SK-N-SH (cell line): ENCODE data around the gene ABCA10. TPM values are rescaled to one million over a fixed set of nuclear protein-coding genes. Genes with fewer than 3 reads are reported as not detected.

ENCODE experiments used
- CTCF ChIA-PET: fragments of 300-600, 350-600 bp; formaldehyde crosslinking; extraction: SDS; loops from one replicate; lab custom pipeline; 2021; lab: Yijun Ruan, JAX
- POLR2A ChIA-PET: fragments of 350-600 bp; sonication (Branson Sonifier 250); formaldehyde crosslinking; extraction: SDS; loops from one replicate; lab custom pipeline; 2020; ENCODE audit warnings: antibody characterized with exemption, inconsistent platforms; lab: Yijun Ruan, JAX
- DNase-seq: peaks from one replicate; pipeline ENCODE4 v3.0.0; 2012
- H2AFZ ChIP-seq: fragments of 200-600 bp; sonication (generic); 2 replicates; pipeline ENCODE4 v1.8.1; 2016; ENCODE audit warnings: antibody characterized with exemption, mild to moderate bottlenecking, low read depth
- H3F3A ChIP-seq: fragments of 200-600 bp; sonication (generic); replicated peaks from 2 replicates; pipeline ENCODE3; 2016; ENCODE audit warnings: antibody characterized with exemption, mild to moderate bottlenecking; ENCODE audit not compliant: insufficient read depth
- H3K27ac ChIP-seq, 2 experiments: fragments of 200-500 bp in 1 of 2; fragments of 200-600 bp in 1 of 2; sonication (Bioruptor generic) in 1 of 2; sonication (generic), shearing (Covaris generic) in 1 of 2; 2 replicates each; pipeline versions ENCODE4 v1.5.1 to v1.6.1; 2014 to 2016; ENCODE audit warnings: low read depth in 2 of 2, inconsistent platforms in 1 of 2, low read length in 1 of 2, mild to moderate bottlenecking in 1 of 2, mixed read lengths in 1 of 2
- H3K27me3 ChIP-seq: fragments of 200-600 bp; sonication (generic), shearing (Covaris generic); 2 replicates; pipeline ENCODE4 v1.6.1; 2016; ENCODE audit warnings: mixed run types; ENCODE audit not compliant: insufficient read depth
- H3K36me3 ChIP-seq, 2 experiments: fragments of 200-500 bp in 1 of 2; fragments of 200-600 bp in 1 of 2; sonication (Bioruptor generic) in 1 of 2; sonication (generic) in 1 of 2; replicated peaks in 1 of 2; 2 replicates each; pipeline versions ENCODE3 to v1.5.1; 2014 to 2016; ENCODE audit warnings: low read length in 1 of 2, mild to moderate bottlenecking in 1 of 2; ENCODE audit not compliant: insufficient read depth in 2 of 2, control insufficient read depth in 1 of 2
- H3K4me1 ChIP-seq, 2 experiments: fragments of 200-500 bp in 1 of 2; fragments of 200-600 bp in 1 of 2; sonication (Bioruptor generic) in 1 of 2; sonication (generic), shearing (Covaris generic) in 1 of 2; 2 replicates each; pipeline versions ENCODE4 v1.5.1 to v1.6.1; 2014 to 2016; ENCODE audit warnings: low read depth in 1 of 2, low read length in 1 of 2, mixed run types in 1 of 2; ENCODE audit not compliant: insufficient read depth in 2 of 2, control insufficient read depth in 1 of 2
- H3K4me2 ChIP-seq: fragments of 200-600 bp; sonication (generic), shearing (Covaris generic); 2 replicates; pipeline ENCODE4 v1.6.1; 2017; ENCODE audit warnings: mixed run types
- H3K4me3 ChIP-seq, 2 experiments: fragments of 200-500 bp in 1 of 2; fragments of 200-600 bp in 1 of 2; sonication (Bioruptor generic) in 1 of 2; sonication (generic), shearing (Covaris generic) in 1 of 2; 2 replicates each; pipeline versions ENCODE4 v1.5.1 to v1.8.1; 2014 to 2016; ENCODE audit warnings: low read depth in 2 of 2, inconsistent platforms in 1 of 2, low read length in 1 of 2, mild to moderate bottlenecking in 1 of 2, mixed read lengths in 1 of 2, moderate library complexity in 1 of 2
- H3K79me2 ChIP-seq: fragments of 200-600 bp; sonication (generic); 2 replicates; pipeline ENCODE4 v1.8.1; 2017; ENCODE audit warnings: mild to moderate bottlenecking; ENCODE audit not compliant: insufficient read depth
- H3K9ac ChIP-seq: fragments of 200-600 bp; sonication (generic); 2 replicates; pipeline ENCODE4 v1.6.1; 2017; ENCODE audit warnings: mixed run types
- H3K9me2 ChIP-seq: fragments of 200-600 bp; sonication (generic); 2 replicates; pipeline ENCODE4 v1.6.1; 2017; ENCODE audit warnings: mixed run types
- H3K9me3 ChIP-seq: fragments of 200-600 bp; sonication (generic); 2 replicates; pipeline ENCODE4 v1.6.1; 2017; ENCODE audit warnings: mixed run types, mild to moderate bottlenecking, moderate library complexity
- H4K20me1 ChIP-seq: fragments of 200-600 bp; sonication (generic); 2 replicates; pipeline ENCODE4 v1.6.1; 2017; ENCODE audit warnings: mild to moderate bottlenecking, mixed run types; ENCODE audit not compliant: insufficient read depth
- CHD2 ChIP-seq: fragments of 150-350 bp; IDR thresholded peaks from 2 replicates; pipeline ENCODE4 v1.6.1; 2018; ENCODE audit warnings: low read length; ENCODE audit not compliant: partially characterized antibody
- ELF1 ChIP-seq: IDR thresholded peaks from 2 replicates; pipeline ENCODE4 v1.4.0; 2012
- EP300 ChIP-seq, 2 experiments: IDR thresholded peaks; 2 replicates each; pipeline versions ENCODE4 v1.4.0 to v1.6.1; 2012; ENCODE audit warnings: borderline replicate concordance in 1 of 2, low read depth in 1 of 2, low read length in 1 of 2
- FOSL2 ChIP-seq: IDR thresholded peaks from 2 replicates; pipeline ENCODE4 v1.4.0; 2012; ENCODE audit warnings: low read depth, mild to moderate bottlenecking, moderate library complexity, borderline replicate concordance
- FOXM1 ChIP-seq: IDR thresholded peaks from 2 replicates; pipeline ENCODE4 v1.4.0; 2012; ENCODE audit warnings: low read depth, mild to moderate bottlenecking
- GABPA ChIP-seq: IDR thresholded peaks from 2 replicates; pipeline ENCODE4 v1.4.0; 2012; ENCODE audit warnings: low read depth, mild to moderate bottlenecking
- GATA2 ChIP-seq: sonication (generic); formaldehyde crosslinking; IDR thresholded peaks from 2 replicates; pipeline ENCODE4 v1.5.0; 2020; ENCODE audit warnings: mild to moderate bottlenecking, missing genetic modification reagents
- MEF2A ChIP-seq: IDR thresholded peaks from 2 replicates; pipeline ENCODE4 v1.4.0; 2012; ENCODE audit warnings: low read depth, borderline replicate concordance
- RAD21 ChIP-seq: IDR thresholded peaks from 2 replicates; pipeline ENCODE4 v1.6.1; 2012; ENCODE audit warnings: mild to moderate bottlenecking, low read length
- RCOR1 ChIP-seq: fragments of 150-350 bp; IDR thresholded peaks from 2 replicates; pipeline ENCODE4 v1.6.1; 2017; ENCODE audit warnings: antibody characterized with exemption, low read length
- RFX5 ChIP-seq: IDR thresholded peaks from 2 replicates; pipeline ENCODE4 v1.6.1; 2012; ENCODE audit warnings: mild to moderate bottlenecking, improper control_type of control experiment, low read length
- SIN3A ChIP-seq: IDR thresholded peaks from 2 replicates; pipeline ENCODE4 v1.6.1; 2012; ENCODE audit warnings: low read depth, mild to moderate bottlenecking, low read length, moderate library complexity, borderline replicate concordance
- TAF1 ChIP-seq: IDR thresholded peaks from 2 replicates; pipeline ENCODE4 v1.6.1; 2012; ENCODE audit warnings: low read depth, mild to moderate bottlenecking, low read length, moderate library complexity, borderline replicate concordance
- TCF12 ChIP-seq: IDR thresholded peaks from 2 replicates; pipeline ENCODE4 v1.4.0; 2012
- TEAD4 ChIP-seq: IDR thresholded peaks from 2 replicates; pipeline ENCODE4 v1.4.0; 2012; ENCODE audit warnings: mild to moderate bottlenecking, borderline replicate concordance; ENCODE audit not compliant: insufficient read depth
- WGBS: methylation state at CpG from one replicate; pipeline ENCODE4 v1.1.6; 2017; ENCODE audit warnings: low lambda C conversion rate; 5-methylcytosine and 5-hydroxymethylcytosine counted together
- polyA plus RNA-seq, 3 experiments: library from polyadenylated mRNA; depleted of rRNA; stranded (reverse); fragments of >200 nt; gene quantifications; 2 replicates each; pipeline ENCODE4 v1.2.3, GENCODE V29; 2012
- TF ChIP-seq, protein P1 (sequence below): IDR thresholded peaks from 2 replicates; pipeline ENCODE4 v1.4.0; 2012; ENCODE audit warnings: low read depth, borderline replicate concordance
- TF ChIP-seq, protein P2 (sequence below): fragments of 200-600 bp; sonication (generic); IDR thresholded peaks from 2 replicates; pipeline ENCODE4 v1.6.1; 2017; ENCODE audit warnings: antibody characterized with exemption, mild to moderate bottlenecking, moderate library complexity
- TF ChIP-seq, protein P3 (sequence below): IDR thresholded peaks from 2 replicates; pipeline ENCODE4 v1.6.1; 2012; ENCODE audit warnings: mild to moderate bottlenecking, low read depth, low read length, moderate library complexity
- TF ChIP-seq, protein P4 (sequence below): fragments of 150-350 bp; IDR thresholded peaks from 2 replicates; pipeline ENCODE4 v1.6.1; 2017; ENCODE audit warnings: antibody characterized with exemption, low read length, low read depth, borderline replicate concordance
- TF ChIP-seq, protein P5 (sequence below): fragments of 150-350 bp; IDR thresholded peaks from 2 replicates; pipeline ENCODE4 v1.6.1; 2016; ENCODE audit warnings: mild to moderate bottlenecking, low read depth, low read length

The ABCA10 gene
- polyA plus RNA-seq, 1 of the 3 experiments (the other 2 are of a cell fraction): 0.07 TPM

DNA sequence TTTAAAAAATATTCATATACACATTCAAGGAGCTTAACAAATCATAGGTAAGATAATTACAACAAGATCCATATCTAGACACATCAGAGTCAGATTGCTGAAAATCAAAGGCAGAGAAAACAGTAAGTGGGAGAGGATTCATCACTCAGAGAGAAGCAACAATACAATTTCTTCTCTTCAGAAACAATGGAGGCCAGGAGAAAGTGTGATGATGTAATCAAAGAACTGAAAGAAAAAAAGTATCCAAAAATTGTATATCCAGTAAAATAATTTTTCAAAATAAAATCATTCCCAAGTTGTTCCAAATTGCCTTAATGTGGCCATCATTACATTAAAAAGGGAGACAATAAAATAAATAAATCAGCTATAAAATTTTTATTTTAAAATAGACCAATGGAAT is 69.2 kb downstream of the ABCA10 start:
- Histone ChIP-seq H3K79me2 (no peaks in the 10 kb centered on the region), H3K9me2 (no peaks in the 10 kb centered on the region), H3K27me3 (no peaks in the 10 kb centered on the region; the same call in 1 of the 2 replicates), H3K4me3 (no peak overlapping the region), H3K9me3 (no peaks in the 10 kb centered on the region; the same call in 1 of the 2 replicates), H2AFZ (no peak overlapping the region), H3K4me1 (no peaks in the 10 kb centered on the region), H3F3A (no peaks in the 10 kb centered on the region), H3K4me2 (no peak overlapping the region), H3K27ac (no peak overlapping the region), H4K20me1 (no peaks in the 10 kb centered on the region), H3K9ac (no peak overlapping the region), H3K36me3 (no peaks in the 10 kb centered on the region)
- DNase-seq: no peak
- CTCF ChIA-PET: no interaction called here
- POLR2A ChIA-PET: no interaction called here
- TF ChIP-seq TEAD4: no peak
- no peak for TF ChIP-seq RFX5
- no peak for TF ChIP-seq CHD2
- TF ChIP-seq GATA2: no peak
- TF ChIP-seq, protein P1, sequence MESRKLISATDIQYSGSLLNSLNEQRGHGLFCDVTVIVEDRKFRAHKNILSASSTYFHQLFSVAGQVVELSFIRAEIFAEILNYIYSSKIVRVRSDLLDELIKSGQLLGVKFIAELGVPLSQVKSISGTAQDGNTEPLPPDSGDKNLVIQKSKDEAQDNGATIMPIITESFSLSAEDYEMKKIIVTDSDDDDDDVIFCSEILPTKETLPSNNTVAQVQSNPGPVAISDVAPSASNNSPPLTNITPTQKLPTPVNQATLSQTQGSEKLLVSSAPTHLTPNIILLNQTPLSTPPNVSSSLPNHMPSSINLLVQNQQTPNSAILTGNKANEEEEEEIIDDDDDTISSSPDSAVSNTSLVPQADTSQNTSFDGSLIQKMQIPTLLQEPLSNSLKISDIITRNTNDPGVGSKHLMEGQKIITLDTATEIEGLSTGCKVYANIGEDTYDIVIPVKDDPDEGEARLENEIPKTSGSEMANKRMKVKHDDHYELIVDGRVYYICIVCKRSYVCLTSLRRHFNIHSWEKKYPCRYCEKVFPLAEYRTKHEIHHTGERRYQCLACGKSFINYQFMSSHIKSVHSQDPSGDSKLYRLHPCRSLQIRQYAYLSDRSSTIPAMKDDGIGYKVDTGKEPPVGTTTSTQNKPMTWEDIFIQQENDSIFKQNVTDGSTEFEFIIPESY: no peak
- no peak for TF ChIP-seq SIN3A
- TF ChIP-seq RCOR1: no peak
- no peak for TF ChIP-seq GABPA
- TF ChIP-seq ELF1: no peak
- TF ChIP-seq, protein P2, sequence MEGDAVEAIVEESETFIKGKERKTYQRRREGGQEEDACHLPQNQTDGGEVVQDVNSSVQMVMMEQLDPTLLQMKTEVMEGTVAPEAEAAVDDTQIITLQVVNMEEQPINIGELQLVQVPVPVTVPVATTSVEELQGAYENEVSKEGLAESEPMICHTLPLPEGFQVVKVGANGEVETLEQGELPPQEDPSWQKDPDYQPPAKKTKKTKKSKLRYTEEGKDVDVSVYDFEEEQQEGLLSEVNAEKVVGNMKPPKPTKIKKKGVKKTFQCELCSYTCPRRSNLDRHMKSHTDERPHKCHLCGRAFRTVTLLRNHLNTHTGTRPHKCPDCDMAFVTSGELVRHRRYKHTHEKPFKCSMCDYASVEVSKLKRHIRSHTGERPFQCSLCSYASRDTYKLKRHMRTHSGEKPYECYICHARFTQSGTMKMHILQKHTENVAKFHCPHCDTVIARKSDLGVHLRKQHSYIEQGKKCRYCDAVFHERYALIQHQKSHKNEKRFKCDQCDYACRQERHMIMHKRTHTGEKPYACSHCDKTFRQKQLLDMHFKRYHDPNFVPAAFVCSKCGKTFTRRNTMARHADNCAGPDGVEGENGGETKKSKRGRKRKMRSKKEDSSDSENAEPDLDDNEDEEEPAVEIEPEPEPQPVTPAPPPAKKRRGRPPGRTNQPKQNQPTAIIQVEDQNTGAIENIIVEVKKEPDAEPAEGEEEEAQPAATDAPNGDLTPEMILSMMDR: no peak
- TF ChIP-seq FOSL2: no peak

DNA sequence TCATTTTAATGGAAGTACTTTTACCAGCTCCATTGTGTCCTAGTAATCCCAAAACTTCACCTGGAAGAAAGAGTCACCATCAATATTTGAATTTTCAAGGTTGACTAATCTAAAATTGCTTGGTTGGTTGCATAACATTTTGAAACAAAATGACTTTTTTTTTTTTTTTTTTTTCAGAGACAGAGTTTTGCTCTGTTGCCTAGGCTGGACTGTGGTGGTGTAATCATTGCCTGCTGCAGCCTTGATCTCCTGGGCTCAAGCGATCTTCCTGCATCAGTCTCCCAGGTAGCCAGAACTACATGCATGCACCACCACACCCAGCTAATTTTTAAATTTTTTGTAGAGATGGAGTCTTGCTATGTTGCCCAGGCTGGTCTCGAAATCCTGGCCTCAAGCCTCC is 74.4 kb downstream of the ABCA10 start:
- DNase-seq: no peak
- CTCF ChIA-PET: no interaction called here

More for the DNA sequence above, 74.4 kb downstream of the ABCA10 start:
- Histone ChIP-seq H3K9ac (no peak overlapping the region), H4K20me1 (no peaks in the 10 kb centered on the region), H3K4me1 (no peaks in the 10 kb centered on the region), H3K36me3 (no peaks in the 10 kb centered on the region), H3K4me2 (no peak overlapping the region), H3K27me3 (no peaks in the 10 kb centered on the region; the same call in 1 of the 2 replicates), H3K9me3 (no peaks in the 10 kb centered on the region; the same call in 1 of the 2 replicates), H3K27ac (no peak overlapping the region), H3K9me2 (no peaks in the 10 kb centered on the region), H3K4me3 (no peak overlapping the region), H3K79me2 (no peaks in the 10 kb centered on the region), H2AFZ (no peak overlapping the region), H3F3A (no peaks in the 10 kb centered on the region)
- POLR2A ChIA-PET: interaction anchor here (0.6 kb wide), 1 partner anchor 1129 kb away, joined by 3 read pairs; no protein-coding TSS in a partner anchor
- TF ChIP-seq SIN3A (no peak), RCOR1 (no peak), RAD21 (no peak), FOXM1 (no peak), TAF1 (no peak), EP300 (IDR thresholded peaks at IDR 0.05; ENCODE audit: borderline replicate concordance in 1 of 2, low read depth in 1 of 2, low read length in 1 of 2) (no peak), TCF12 (no peak), MEF2A (no peak)
- TF ChIP-seq, protein P3, sequence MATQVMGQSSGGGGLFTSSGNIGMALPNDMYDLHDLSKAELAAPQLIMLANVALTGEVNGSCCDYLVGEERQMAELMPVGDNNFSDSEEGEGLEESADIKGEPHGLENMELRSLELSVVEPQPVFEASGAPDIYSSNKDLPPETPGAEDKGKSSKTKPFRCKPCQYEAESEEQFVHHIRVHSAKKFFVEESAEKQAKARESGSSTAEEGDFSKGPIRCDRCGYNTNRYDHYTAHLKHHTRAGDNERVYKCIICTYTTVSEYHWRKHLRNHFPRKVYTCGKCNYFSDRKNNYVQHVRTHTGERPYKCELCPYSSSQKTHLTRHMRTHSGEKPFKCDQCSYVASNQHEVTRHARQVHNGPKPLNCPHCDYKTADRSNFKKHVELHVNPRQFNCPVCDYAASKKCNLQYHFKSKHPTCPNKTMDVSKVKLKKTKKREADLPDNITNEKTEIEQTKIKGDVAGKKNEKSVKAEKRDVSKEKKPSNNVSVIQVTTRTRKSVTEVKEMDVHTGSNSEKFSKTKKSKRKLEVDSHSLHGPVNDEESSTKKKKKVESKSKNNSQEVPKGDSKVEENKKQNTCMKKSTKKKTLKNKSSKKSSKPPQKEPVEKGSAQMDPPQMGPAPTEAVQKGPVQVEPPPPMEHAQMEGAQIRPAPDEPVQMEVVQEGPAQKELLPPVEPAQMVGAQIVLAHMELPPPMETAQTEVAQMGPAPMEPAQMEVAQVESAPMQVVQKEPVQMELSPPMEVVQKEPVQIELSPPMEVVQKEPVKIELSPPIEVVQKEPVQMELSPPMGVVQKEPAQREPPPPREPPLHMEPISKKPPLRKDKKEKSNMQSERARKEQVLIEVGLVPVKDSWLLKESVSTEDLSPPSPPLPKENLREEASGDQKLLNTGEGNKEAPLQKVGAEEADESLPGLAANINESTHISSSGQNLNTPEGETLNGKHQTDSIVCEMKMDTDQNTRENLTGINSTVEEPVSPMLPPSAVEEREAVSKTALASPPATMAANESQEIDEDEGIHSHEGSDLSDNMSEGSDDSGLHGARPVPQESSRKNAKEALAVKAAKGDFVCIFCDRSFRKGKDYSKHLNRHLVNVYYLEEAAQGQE: no peak
- TF ChIP-seq, protein P4, sequence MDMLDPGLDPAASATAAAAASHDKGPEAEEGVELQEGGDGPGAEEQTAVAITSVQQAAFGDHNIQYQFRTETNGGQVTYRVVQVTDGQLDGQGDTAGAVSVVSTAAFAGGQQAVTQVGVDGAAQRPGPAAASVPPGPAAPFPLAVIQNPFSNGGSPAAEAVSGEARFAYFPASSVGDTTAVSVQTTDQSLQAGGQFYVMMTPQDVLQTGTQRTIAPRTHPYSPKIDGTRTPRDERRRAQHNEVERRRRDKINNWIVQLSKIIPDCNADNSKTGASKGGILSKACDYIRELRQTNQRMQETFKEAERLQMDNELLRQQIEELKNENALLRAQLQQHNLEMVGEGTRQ: no peak
- TF ChIP-seq, protein P5, sequence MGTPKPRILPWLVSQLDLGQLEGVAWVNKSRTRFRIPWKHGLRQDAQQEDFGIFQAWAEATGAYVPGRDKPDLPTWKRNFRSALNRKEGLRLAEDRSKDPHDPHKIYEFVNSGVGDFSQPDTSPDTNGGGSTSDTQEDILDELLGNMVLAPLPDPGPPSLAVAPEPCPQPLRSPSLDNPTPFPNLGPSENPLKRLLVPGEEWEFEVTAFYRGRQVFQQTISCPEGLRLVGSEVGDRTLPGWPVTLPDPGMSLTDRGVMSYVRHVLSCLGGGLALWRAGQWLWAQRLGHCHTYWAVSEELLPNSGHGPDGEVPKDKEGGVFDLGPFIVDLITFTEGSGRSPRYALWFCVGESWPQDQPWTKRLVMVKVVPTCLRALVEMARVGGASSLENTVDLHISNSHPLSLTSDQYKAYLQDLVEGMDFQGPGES: no peak
- TF ChIP-seq, all 33 proteins: peak for 0
- WGBS: 24% methylated on average over 2 of the region's 2 CpGs
